A549 treated with Hydrocortisone at 1 μM for 4 hours (cell line): Measurements from ENCODE around the gene ETS1. TPM values are rescaled to one million over a fixed set of nuclear protein-coding genes. Genes with fewer than 3 reads are reported as not detected.

ENCODE experiments used
- total RNA-seq: library from RNA; stranded (reverse); fragments of 200-300 nt; extraction: Qiagen RNA extraction; gene quantifications from 5 replicates; pipeline ENCODE4 v1.2.3, GENCODE V29; 2022

The ETS1 gene, protein sequence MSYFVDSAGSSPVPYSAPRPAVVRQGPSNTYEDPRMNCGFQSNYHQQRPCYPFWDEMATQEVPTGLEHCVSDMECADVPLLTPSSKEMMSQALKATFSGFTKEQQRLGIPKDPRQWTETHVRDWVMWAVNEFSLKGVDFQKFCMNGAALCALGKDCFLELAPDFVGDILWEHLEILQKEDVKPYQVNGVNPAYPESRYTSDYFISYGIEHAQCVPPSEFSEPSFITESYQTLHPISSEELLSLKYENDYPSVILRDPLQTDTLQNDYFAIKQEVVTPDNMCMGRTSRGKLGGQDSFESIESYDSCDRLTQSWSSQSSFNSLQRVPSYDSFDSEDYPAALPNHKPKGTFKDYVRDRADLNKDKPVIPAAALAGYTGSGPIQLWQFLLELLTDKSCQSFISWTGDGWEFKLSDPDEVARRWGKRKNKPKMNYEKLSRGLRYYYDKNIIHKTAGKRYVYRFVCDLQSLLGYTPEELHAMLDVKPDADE
- 26.2 to 35.8 TPM (median 28.1 TPM) in 5 replicates for total RNA-seq

DNA sequence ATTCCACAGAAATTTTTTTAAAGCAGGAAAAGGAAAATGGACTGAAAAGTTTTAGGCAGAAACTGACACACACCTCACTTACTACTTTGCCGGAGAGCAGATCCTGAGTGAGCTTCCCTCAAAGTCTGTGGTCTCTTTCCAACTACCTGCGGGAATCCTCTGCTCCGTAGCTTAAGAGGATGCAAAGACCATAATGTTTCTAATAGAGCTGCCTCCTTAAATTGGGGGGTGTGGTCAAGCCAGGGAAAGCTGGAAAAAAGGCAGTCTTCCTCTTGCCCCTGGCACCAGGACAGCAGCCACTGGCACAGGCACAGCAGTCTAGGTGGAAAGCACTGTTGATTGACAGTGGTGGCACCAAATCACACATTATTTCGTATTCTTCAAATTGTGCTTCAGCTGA, at the start of gene ETS1:
ETS1 (minus strand) TSS at position 144 of the 400 bp plus-strand sequence. CDS start 14,428 bp downstream, outside the sequence.

Other genes with a start within 250 kb of the ETS1 start
- 0.24 to 0.42 TPM (median 0.25 TPM) in 5 replicates for gene FLI1, start 106.5 kb upstream of the ETS1 start, total RNA-seq